IMR-90 (cell line): ENCODE data around the gene NARF. TPM values are rescaled to one million over a fixed set of nuclear protein-coding genes. Genes with fewer than 3 reads are reported as not detected.

ENCODE experiments used
- ATAC-seq: fragments of 200-7000 bp; cut with Tn5 transposase; 2 replicates; pipeline ENCODE4 v1.9.1; 2020; ENCODE audit warnings: low read depth, mild to moderate bottlenecking, moderate library complexity
- BruUV-seq: library from RNA; stranded (reverse); fragments of 400-500 nt; replicated peaks from 2 replicates; lab custom pipeline; 2021; lab: Mats Ljungman, UMichigan
- CTCF ChIA-PET: fragments of 300-600 bp; formaldehyde crosslinking; extraction: SDS; loops from one replicate; lab custom pipeline; 2021; ENCODE audit warnings: antibody characterized with exemption; lab: Yijun Ruan, JAX
- POLR2A ChIA-PET: fragments of 300-600 bp; sonication (Branson Sonifier 250); formaldehyde crosslinking; loops from one replicate; lab custom pipeline; 2022; ENCODE audit warnings: antibody characterized with exemption; ENCODE audit not compliant: unreplicated experiment; lab: Charles Lee
- DNase-seq: peaks from one replicate; pipeline ENCODE4 v3.0.0; 2013
- H2AFZ ChIP-seq: replicated peaks from 2 replicates; pipeline ENCODE3; 2013; ENCODE audit warnings: low read length, mild to moderate bottlenecking; ENCODE audit not compliant: poor library complexity
- H2AK5ac ChIP-seq: 2 replicates; pipeline ENCODE4 v1.6.1; 2013; ENCODE audit warnings: low read depth, low read length, inconsistent platforms
- H2AK9ac ChIP-seq: replicated peaks from 2 replicates; pipeline ENCODE3; 2013; ENCODE audit warnings: mild to moderate bottlenecking, low read depth, low read length, moderate library complexity; ENCODE audit not compliant: poor library complexity
- H2BK120ac ChIP-seq: 2 replicates; pipeline ENCODE4 v1.6.1; 2013; ENCODE audit warnings: low read depth, low read length, inconsistent platforms
- H2BK15ac ChIP-seq: 3 replicates; pipeline ENCODE4 v1.6.1; 2013; ENCODE audit warnings: low read depth, low read length, inconsistent platforms
- H2BK20ac ChIP-seq: 2 replicates; pipeline ENCODE4 v1.6.1; 2013; ENCODE audit warnings: low read depth, mild to moderate bottlenecking, inconsistent platforms, low read length, moderate library complexity
- H2BK5ac ChIP-seq: 2 replicates; pipeline ENCODE4 v1.6.1; 2013; ENCODE audit warnings: mild to moderate bottlenecking, low read depth, low read length, inconsistent platforms; ENCODE audit not compliant: poor library complexity, severe bottlenecking
- H3K14ac ChIP-seq: replicated peaks from 2 replicates; pipeline ENCODE4 v1.6.1; 2013; ENCODE audit warnings: low read depth, low read length, inconsistent platforms
- H3K18ac ChIP-seq: 2 replicates; pipeline ENCODE4 v1.6.1; 2013; ENCODE audit warnings: low read depth, low read length, control low read depth
- H3K23ac ChIP-seq: 2 replicates; pipeline ENCODE4 v1.6.1; 2013; ENCODE audit warnings: low read depth, low read length, inconsistent platforms
- H3K27ac ChIP-seq: 2 replicates; pipeline ENCODE4 v1.5.1; 2013; ENCODE audit warnings: mild to moderate bottlenecking, control low read depth, low read length; ENCODE audit not compliant: insufficient read depth
- H3K27me3 ChIP-seq: 2 replicates; pipeline ENCODE4 v1.6.1; 2013; ENCODE audit warnings: low read length; ENCODE audit not compliant: control insufficient read depth, insufficient read depth
- H3K36me3 ChIP-seq: 2 replicates; pipeline ENCODE4 v1.6.1; 2013; ENCODE audit warnings: low read length, mixed read lengths; ENCODE audit not compliant: control insufficient read depth, insufficient read depth
- H3K4ac ChIP-seq: 2 replicates; pipeline ENCODE4 v1.6.1; 2013; ENCODE audit warnings: low read depth, low read length, inconsistent platforms
- H3K4me1 ChIP-seq: 2 replicates; pipeline ENCODE4 v1.6.1; 2013; ENCODE audit warnings: low read length, mixed read lengths; ENCODE audit not compliant: control insufficient read depth, insufficient read depth
- H3K4me2 ChIP-seq: 2 replicates; pipeline ENCODE4 v1.6.1; 2013; ENCODE audit warnings: low read depth, mild to moderate bottlenecking, control low read depth, low read length, moderate library complexity
- H3K4me3 ChIP-seq: 2 replicates; pipeline ENCODE4 v1.5.1; 2013; ENCODE audit warnings: low read depth, mild to moderate bottlenecking, control low read depth, low read length, moderate library complexity; ENCODE audit not compliant: insufficient read depth
- H3K56ac ChIP-seq: 2 replicates; pipeline ENCODE4 v1.6.1; 2013; ENCODE audit warnings: low read length, inconsistent platforms; ENCODE audit not compliant: insufficient read depth; ENCODE audit errors: extremely low read depth
- H3K79me1 ChIP-seq, 2 experiments: 2 replicates each; pipeline ENCODE4 v1.6.1; 2013; ENCODE audit warnings: low read length in 2 of 2, inconsistent platforms in 1 of 2, low read depth in 1 of 2
- H3K9ac ChIP-seq: 2 replicates; pipeline ENCODE4 v1.6.1; 2013; ENCODE audit warnings: low read depth, low read length, control low read depth
- H3K9me1 ChIP-seq: 2 replicates; pipeline ENCODE4 v1.6.1; 2013; ENCODE audit warnings: low read length, inconsistent platforms; ENCODE audit not compliant: insufficient read depth
- H3K9me3 ChIP-seq: 2 replicates; pipeline ENCODE4 v1.6.1; 2013; ENCODE audit warnings: low read length; ENCODE audit not compliant: control insufficient read depth, insufficient read depth
- H4K20me1 ChIP-seq: 2 replicates; pipeline ENCODE4 v1.6.1; 2013; ENCODE audit warnings: low read length, inconsistent platforms; ENCODE audit not compliant: insufficient read depth
- H4K5ac ChIP-seq: 2 replicates; pipeline ENCODE4 v1.6.1; 2013; ENCODE audit warnings: mild to moderate bottlenecking, low read depth, low read length, control low read depth
- H4K8ac ChIP-seq, 2 experiments: 2 replicates each; pipeline ENCODE4 v1.6.1; 2013; ENCODE audit warnings: low read depth in 2 of 2, low read length in 2 of 2, control low read depth in 1 of 2, inconsistent platforms in 1 of 2
- H4K91ac ChIP-seq: 2 replicates; pipeline ENCODE4 v1.6.1; 2013; ENCODE audit warnings: low read depth, low read length, inconsistent platforms; ENCODE audit not compliant: insufficient read depth
- BHLHE40 ChIP-seq: fragments of 150-350 bp; IDR thresholded peaks from 2 replicates; pipeline ENCODE4 v1.6.1; 2016; ENCODE audit warnings: mild to moderate bottlenecking, low read depth, low read length
- CEBPB ChIP-seq: IDR thresholded peaks from 2 replicates; pipeline ENCODE4 v1.6.1; 2012; ENCODE audit warnings: low read depth, low read length, improper control_type of control experiment
- FOS ChIP-seq: fragments of 150-350 bp; IDR thresholded peaks from 2 replicates; pipeline ENCODE4 v1.6.1; 2016; ENCODE audit warnings: low read depth, low read length
- MAFK ChIP-seq: IDR thresholded peaks from 2 replicates; pipeline ENCODE4 v1.6.1; 2012; ENCODE audit warnings: low read depth, low read length, improper control_type of control experiment
- MAZ ChIP-seq: IDR thresholded peaks from 2 replicates; pipeline ENCODE4 v1.6.1; 2012; ENCODE audit warnings: low read depth, mild to moderate bottlenecking, low read length, improper control_type of control experiment, moderate library complexity, borderline replicate concordance
- RCOR1 ChIP-seq: IDR thresholded peaks from 2 replicates; pipeline ENCODE4 v1.6.1; 2012; ENCODE audit warnings: mild to moderate bottlenecking, low read length, improper control_type of control experiment; ENCODE audit not compliant: insufficient replicate concordance
- RFX5 ChIP-seq: IDR thresholded peaks from 2 replicates; pipeline ENCODE4 v1.8.0; 2012; ENCODE audit warnings: low read depth, mild to moderate bottlenecking, low read length, moderate library complexity
- SMC3 ChIP-seq: fragments of 150-350 bp; IDR thresholded peaks from 2 replicates; pipeline ENCODE4 v1.6.1; 2016; ENCODE audit warnings: low read depth, mild to moderate bottlenecking, antibody characterized with exemption, low read length, moderate library complexity
- WGBS, 2 experiments: methylation state at CpG; one replicate each; pipeline versions ENCODE4 v1.1.5 to v1.1.7; 2013; ENCODE audit warnings: missing lambda C conversion rate in 2 of 2; ENCODE audit not compliant: insufficient read length in 1 of 2; ENCODE audit errors: extremely low coverage in 2 of 2; 5-methylcytosine and 5-hydroxymethylcytosine counted together
- dilution Hi-C: fragments of 300-500 bp; cut with HindIII; formaldehyde crosslinking; loops from one replicate; pipeline ENCODE4 v1.14.3; 2018; ENCODE audit warnings: low sequenced_read_pairs; ENCODE audit not compliant: unreplicated experiment
- in situ Hi-C: fragments of 300-500 bp; cut with MboI; formaldehyde crosslinking; loops from 3 replicates; pipeline ENCODE4 v1.14.3; 2019; ENCODE audit warnings: low sequenced_read_pairs, inconsistent platforms, mixed read lengths
- intact Hi-C: fragments of 100-400 bp; cut with micrococcal nuclease; formaldehyde crosslinking; loops from 2 replicates; pipeline ENCODE4 v1.10.0; 2022
- polyA plus RNA-seq, 3 experiments: library from polyadenylated mRNA; depleted of rRNA; stranded (reverse); fragments of >200 nt; gene quantifications; 2 replicates each; pipeline ENCODE4 v1.2.3, GENCODE V29; 2012; ENCODE audit warnings: low replicate concordance in 1 of 3
- total RNA-seq: library from RNA; depleted of rRNA; stranded (reverse); fragments of >200 nt; gene quantifications from 2 replicates; pipeline ENCODE4 v1.2.3, GENCODE V29; 2012

The NARF gene
- total and polyA plus RNA-seq, 2 of the 4 experiments (the other 2 are of a cell fraction), result 83.7 to 94.8 TPM

- Histone ChIP-seq H2BK5ac (no peak overlapping the region), H2BK120ac (no peak overlapping the region), H3K56ac (no peak overlapping the region), H3K14ac (no peak overlapping the region), H2BK15ac (no peak overlapping the region), H3K18ac (no peak overlapping the region), H4K8ac (no peak overlapping the region), H2BK20ac (no peak overlapping the region), H3K9me3 (no peaks in the 10 kb centered on the region), H3K27ac (no peak overlapping the region), H4K91ac (no peak overlapping the region), H3K9me1 (no peaks in the 10 kb centered on the region), H3K36me3 (peaks cover 2% of the 10 kb centered on the region), H2AK5ac (no peak overlapping the region), H3K4ac (no peak overlapping the region), H3K23ac (no peak overlapping the region), H4K20me1 (no peaks in the 10 kb centered on the region), H2AFZ (no peak overlapping the region), H3K4me1 (peaks cover 3% of the 10 kb centered on the region), H3K9ac (no peak overlapping the region), H3K27me3 (no peaks in the 10 kb centered on the region), H3K4me2 (no peak overlapping the region), H3K4me3 (no peak overlapping the region), H4K5ac (no peak overlapping the region), H2AK9ac (no peak overlapping the region), H3K79me1 (no peaks in the 10 kb centered on the region)
- dilution Hi-C loops (no loop called here), in situ Hi-C loops (no loop called here), intact Hi-C loops (no loop called here)
- CTCF ChIA-PET, result no interaction called here
- ATAC-seq (no peak), DNase-seq (no peak)
- BruUV-seq, result no TSS peak
- TF ChIP-seq CEBPB (no peak), MAZ (no peak), BHLHE40 (no peak), RCOR1 (no peak), SMC3 (no peak), MAFK (no peak), RFX5 (no peak), FOS (no peak)
- no CpG with 5 or more reads among the region's 3 CpGs for WGBS, 2 experiments
- POLR2A ChIA-PET, result no interaction called here
Measured at GRCh38 chr17:82434216-82434565, 24.4 kb upstream of the NARF start.
